ENCODE measurements around the gene CDKN2A.

CDKN2A gene

GRCh38 chr9:21945606-21946005, 48.6 kb downstream of the CDKN2A start:
- no peak for DNase-seq (ENCODE audit: low read depth in 3 of 3)

- DNase-seq (ENCODE audit: low read depth in 3 of 3) = no peak
Observed at GRCh38 chr9:21943464-21943863, 50.7 kb downstream of the CDKN2A start.

GRCh38 chr9:21941337-21941995, 52.7 kb downstream of the CDKN2A start:
- DNase-seq (ENCODE audit: low read depth in 3 of 3) = no peak

DNA sequence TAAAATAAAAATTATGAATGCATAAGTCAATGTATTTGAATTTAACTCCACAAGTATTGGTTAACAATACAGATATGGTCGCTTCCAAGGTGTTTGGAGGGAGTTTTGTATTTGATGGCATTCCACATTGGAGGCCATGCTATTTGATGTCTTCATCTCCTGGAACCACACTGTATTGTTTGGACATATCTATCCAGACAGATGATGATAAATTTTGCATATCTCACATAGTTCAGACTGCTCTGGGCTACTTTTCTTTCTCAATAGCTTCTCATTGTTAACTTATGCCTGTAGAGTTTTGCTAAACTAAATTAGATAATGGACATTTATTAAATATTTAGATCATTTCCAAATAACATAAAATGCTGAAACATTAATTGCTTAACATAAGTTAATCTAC, 58.0 kb downstream of the CDKN2A start:
- DNase-seq (ENCODE audit: low read depth in 3 of 3) = no peak

GRCh38 chr9:21935631-21936030, 58.6 kb downstream of the CDKN2A start:
- no peak for DNase-seq (ENCODE audit: low read depth in 3 of 3)

DNA sequence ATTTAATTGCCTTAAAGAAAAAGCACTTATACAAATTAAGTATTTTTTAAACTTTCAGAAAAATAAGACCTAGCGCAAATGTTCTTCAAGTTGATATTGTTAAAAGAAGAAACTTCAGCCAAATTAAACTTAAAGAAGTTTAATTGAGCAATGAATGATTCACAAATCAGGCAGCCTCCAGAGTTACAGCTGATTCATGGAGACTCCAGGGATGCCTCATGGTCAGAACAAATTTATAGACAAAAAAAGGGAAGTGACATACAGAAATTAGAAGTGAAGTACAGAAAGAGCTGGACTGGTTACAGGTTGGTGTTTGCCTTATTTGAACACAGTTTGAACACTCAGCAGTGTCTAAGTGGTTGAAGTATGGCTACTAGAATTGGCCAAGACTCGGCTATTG, 60.3 kb downstream of the CDKN2A start:
- no peak for DNase-seq (ENCODE audit: low read depth in 3 of 3)

DNA sequence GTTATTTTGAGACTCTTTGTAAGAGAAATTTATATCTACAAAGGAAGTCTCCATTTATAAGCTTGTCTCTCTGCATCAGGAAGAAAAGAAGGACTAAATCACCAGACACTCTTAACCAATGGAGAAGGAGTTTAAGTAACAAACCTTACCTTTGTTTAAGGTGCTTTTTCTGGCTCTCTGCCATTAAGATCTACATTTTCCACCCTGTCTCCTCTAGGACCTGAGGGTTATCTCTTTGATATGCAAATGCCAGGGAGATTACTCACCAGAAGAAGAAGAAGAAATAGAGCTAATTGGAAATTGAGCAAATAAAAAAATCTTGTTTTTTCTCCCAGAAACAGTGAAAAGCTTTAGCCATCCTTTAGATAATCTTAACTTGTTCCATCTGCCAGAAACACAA, 60.9 kb downstream of the CDKN2A start:
- no peak for DNase-seq (ENCODE audit: low read depth in 3 of 3)

DNA sequence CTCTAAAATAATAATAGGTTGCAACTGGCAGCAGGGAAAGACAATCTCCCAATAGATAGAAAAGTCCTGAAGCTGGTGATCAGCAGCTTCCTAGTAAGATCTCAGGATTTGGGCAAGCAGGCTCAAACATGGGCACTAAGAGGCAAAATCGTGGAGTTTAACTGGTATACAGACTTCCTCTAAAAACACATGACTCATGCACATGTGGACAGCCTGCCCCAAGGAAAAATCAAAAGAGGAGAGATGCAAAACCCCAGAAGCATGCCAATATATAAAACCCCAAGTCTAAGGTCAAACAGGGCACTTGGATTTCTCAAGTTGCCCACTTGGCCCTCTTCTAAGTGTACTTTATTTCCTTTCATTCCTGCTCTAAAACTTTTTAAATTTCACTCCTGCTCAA, 62.8 kb downstream of the CDKN2A start:
- no peak for DNase-seq (ENCODE audit: low read depth in 3 of 3)

GRCh38 chr9:21927752-21928151, 66.4 kb downstream of the CDKN2A start:
- DNase-seq (ENCODE audit: low read depth in 3 of 3) = no peak

DNA sequence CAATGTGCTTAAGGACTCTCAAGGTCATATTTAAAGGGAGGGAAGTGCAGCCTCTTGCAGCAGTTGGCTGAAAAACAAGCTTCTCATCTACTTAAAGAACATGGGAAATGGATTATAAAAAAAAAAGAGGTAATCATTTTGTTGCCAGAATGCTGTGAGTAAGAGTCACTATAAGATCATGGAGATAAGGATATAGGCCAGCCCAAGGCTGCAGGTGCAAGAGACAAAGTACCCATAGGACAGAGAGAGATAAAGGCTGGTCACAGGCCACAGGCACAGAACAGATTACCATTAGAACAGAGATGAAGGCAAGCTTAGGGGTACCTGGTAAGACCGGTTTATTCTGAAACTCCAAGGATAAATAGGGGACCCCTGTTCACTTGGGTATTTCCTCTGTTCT, 70.5 kb downstream of the CDKN2A start:
- DNase-seq (ENCODE audit: low read depth in 3 of 3) = no peak

- no peak for DNase-seq (ENCODE audit: low read depth in 3 of 3)
Observed at GRCh38 chr9:21919377-21920362, 74.5 kb downstream of the CDKN2A start.

Data from stimulated activated CD4-positive, alpha-beta T cell treated with anti-CD3 and anti-CD28 coated beads, TNF-alpha, amount 100 ng/mL, for 24 hours (primary cell).